GM11168 (cell line): ENCODE measurements around the gene OR4Q2.
"Not testable (repeated sequence)": the region's sequence is repeated elsewhere in the genome, so short reads cannot be mapped to it uniquely, and the experiment has no call there.

ENCODE experiments used
- in situ Hi-C: fragments of 300-500 bp; cut with MboI; formaldehyde crosslinking; loops from one replicate; pipeline ENCODE4 v1.12.0; 2022; ENCODE audit warnings: low sequenced_read_pairs; ENCODE audit not compliant: unreplicated experiment

The OR4Q2 gene

DNA sequence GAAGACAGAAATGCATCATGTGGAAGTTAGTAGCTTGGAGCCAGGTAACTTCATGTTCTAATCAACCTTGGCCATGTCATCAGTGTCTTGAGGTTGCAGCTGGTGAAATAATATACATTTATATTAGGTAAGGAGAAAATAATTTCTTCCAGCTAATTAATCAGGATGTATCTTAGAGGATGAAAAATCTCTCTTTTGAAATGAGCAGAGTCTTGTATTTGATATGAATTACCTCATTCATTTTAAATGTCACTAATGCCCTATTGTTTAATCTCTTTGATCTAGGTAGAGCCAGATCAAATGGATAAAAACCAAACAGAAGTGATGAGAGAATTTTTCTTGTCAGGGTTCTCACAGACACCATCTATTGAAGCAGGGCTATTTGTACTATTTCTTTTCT, at the start of gene OR4Q2:
Gene OR4Q2, plus strand, starts transcription at position 301 of the 400 bp plus-strand sequence.
- in situ Hi-C loops = no loop called here

DNA sequence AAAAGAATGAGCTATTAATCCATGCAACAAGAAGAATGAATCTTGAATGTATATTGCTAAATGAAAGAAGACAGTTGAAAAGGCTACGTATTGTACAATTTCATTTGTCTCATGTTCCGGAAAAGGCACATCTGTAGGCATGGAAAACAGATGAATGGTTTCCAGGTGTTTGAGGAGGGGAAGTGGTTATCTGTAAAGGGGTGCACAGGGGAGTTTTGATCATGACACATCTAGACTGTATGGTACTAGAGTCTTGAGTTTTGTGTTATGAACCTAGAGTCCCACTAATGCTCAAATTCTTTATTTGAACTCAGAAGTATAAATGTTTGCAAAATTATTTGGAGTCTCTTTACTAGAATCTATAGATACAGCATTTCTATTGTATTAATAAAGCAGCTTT, 32.2 kb upstream of the OR4Q2 start:
- in situ Hi-C loops = not testable (repeated sequence)

DNA sequence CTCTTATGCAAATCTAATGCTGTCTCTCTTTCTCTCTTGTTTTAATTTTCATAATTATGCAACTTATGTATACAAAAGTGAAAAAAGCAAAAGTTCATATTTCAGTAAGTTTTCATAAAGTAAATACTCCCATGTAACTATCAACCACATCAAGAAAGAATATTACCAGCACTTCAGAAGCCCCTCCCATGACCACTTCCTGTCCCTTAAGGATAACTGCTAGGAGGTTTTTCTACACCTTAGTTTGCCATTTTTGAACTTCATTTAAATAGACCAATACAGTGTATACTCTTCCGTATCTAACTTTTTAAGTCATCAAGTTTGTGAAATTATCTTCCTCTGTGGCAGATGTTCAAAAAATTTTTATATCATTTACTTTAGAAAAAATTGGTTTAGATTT, 27.1 kb upstream of the OR4Q2 start:
- in situ Hi-C loops = no loop called here

DNA sequence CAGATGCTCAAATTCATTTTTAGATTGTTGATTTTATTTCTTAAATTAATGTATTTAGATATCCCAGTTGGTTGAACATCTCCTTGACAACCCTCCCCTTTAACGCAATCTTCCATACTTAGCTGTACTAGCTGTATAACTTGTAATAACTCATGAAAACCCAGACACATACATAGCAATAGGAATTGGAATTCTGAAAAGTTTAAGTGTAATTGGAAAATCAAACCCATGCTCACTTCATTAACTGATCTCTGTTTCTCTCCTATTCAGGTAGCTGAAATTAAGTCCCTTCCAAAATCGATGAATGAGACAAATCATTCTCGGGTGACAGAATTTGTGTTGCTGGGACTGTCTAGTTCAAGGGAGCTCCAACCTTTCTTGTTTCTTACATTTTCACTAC, 26.7 kb upstream of the OR4Q2 start, which contains the start of gene OR4K15:
Gene OR4K15, plus strand, starts transcription at position 301 of the 400 bp plus-strand sequence. Its CDS starts 0 bp downstream, at position 301.
- in situ Hi-C loops = no loop called here

DNA sequence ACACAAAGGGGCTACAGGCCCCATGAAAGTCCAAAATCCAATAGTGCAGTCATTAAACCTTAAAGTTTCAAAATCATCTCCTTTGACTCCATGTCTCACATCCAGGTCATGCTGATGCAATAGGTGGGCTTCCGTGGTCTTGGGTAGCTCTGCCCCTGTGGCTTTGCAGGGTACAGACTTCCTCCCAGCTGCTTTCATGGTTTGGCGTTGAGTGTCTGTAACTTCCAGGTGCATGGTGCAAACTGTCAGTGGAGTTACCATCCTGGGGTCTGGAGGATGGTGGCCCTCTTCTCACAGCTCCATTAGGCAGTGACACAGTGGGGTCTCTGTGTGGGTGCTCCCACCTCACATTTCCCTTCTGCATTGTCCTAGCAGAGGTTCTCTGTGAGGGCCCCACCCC, 8.5 kb upstream of the OR4Q2 start:
- in situ Hi-C loops = no loop called here

DNA sequence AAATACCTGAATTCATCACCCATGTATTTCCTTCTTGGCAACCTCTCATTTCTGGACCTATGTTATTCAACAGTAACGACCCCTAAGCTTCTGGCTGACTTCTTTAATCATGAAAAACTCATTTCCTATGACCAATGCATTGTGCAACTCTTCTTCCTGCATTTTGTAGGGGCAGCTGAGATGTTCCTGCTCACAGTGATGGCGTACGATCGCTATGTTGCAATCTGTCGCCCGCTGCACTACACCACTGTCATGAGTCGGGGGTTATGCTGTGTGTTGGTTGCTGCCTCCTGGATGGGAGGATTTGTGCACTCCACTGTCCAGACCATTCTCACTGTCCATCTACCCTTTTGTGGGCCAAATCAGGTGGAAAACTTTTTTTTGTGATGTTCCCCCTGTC, 356 bp downstream of the OR4Q2 start:
- in situ Hi-C loops = no loop called here

DNA sequence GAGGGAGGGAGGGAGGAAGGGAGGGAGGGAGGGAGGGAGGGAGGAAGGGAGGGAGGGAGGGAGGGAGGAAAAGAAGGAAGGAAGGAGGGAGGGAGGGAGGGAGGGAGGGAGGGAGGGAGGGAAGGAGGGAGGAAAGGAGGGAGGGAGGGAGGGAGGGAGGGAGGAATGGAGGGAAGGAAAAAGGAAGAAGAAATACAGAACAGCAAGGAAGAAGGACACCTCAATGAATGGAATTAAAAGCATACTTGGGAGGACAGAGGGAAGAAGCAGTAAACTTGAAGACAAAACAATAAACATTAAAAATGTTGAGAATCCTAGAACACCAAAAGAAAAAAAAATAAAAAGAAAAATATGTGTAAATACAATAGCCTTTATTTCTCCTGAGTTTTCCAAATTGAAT, 6.2 kb downstream of the OR4Q2 start:
- in situ Hi-C loops = no loop called here

DNA sequence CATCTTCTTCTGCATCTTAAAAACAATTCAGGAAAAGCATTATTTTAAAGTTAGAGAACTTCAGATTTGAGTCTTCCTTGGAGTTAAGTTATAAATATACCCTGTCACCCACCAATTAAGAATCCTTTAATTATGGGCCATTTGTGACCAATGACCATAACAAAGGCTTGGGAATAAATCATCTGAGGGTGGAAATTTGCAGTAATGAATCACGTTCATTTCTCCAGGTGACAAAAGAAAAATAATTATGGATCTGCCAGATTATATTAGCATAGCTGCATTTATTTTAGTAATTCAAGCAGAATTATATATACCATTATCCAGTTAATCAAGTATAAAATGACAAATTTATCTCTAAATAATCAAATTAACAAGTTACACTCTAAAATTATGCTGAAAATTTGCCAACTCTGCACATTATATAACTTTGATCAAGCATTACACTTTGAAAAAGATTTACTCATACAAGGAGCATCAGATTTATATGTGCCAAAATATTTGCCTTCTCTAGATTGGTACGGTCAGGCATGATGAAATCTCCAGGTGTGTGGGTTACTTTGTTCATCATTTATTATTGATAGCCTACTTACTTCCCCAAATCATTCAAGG, 17.4 kb downstream of the OR4Q2 start, which contains the start of gene OR4K14:
Gene OR4K14, minus strand, starts transcription at position 51 of the 609 bp plus-strand sequence. CDS start 4,114 bp downstream, outside the sequence.
- in situ Hi-C loops = no loop called here

DNA sequence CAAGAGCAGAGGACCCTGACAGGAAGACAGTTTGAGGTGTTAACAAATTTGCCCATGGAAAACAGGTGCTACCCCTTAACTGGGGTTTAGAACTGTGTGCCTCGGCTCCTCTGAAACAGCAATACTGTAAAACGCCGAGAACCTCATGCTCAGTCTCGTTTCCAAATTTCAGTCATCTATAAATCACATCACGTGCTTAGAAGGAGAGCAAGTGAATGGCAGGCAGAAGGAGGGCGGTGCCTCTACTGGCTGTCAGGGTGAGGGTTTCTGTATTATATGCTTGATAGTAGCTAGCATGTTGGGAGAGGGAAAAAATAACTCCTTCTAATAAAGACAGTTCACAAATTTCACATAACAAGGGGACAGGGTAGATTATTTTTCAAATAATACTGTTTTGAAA, 29.1 kb downstream of the OR4Q2 start:
- in situ Hi-C loops = no loop called here

DNA sequence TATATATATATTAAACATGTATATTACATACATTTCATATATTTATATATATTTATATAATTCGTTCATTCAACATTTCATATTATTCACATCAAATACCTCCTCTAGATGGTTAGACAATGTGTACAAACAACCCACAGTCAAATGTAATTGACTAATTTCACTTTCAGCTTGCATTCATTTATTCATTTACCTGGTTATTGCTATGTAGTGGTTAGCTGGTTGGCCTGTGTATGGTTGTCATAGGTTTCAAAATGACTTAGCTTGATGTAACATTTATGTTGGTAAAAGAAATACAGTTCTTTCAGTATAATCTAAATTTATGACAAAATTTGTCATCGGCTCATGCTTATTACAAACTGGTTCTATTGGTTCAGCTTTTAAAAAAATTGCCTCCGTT, 33.5 kb downstream of the OR4Q2 start:
- in situ Hi-C loops = no loop called here

DNA sequence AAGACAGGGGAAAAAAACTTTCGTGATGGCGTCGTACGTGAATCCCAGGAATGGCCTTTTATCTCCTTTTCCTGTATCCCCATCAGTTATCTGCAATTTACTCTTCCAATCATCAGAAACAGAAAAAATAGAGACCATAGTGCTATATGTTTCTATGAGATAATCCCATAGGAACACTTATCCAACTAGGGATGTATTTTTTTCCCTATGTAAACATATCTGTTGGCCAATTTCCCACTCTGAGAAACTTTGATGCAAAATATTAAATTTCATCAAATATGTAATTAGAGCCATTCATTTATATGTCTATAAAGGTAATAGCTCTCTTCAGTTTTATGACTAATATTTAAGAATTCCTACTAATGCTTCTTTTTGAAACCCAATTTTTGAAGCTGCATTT, 34.0 kb downstream of the OR4Q2 start, which contains the start of gene OR4K13:
Gene OR4K13, minus strand, starts transcription at position 101 of the 400 bp plus-strand sequence. CDS start 1,280 bp downstream, outside the sequence.
- in situ Hi-C loops = no loop called here

DNA sequence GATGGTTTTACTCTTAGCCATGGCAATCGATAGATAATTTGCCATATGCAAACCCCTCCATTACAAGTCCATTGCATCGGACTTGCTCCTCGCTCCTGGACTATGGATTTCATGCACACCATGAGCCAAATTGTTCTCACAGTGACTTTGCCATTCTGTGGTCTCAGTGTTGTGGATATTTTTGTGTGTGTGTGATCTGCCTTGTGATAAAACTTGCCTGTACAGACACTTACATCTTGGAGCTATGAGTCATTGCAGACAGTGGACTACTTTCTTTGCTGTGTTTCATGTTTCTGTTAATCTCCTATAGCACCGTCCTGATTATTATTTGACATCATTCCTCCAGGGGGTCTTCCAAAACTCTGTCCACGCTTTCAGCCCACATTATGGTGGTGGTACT, 42.3 kb downstream of the OR4Q2 start:
- in situ Hi-C loops = no loop called here

DNA sequence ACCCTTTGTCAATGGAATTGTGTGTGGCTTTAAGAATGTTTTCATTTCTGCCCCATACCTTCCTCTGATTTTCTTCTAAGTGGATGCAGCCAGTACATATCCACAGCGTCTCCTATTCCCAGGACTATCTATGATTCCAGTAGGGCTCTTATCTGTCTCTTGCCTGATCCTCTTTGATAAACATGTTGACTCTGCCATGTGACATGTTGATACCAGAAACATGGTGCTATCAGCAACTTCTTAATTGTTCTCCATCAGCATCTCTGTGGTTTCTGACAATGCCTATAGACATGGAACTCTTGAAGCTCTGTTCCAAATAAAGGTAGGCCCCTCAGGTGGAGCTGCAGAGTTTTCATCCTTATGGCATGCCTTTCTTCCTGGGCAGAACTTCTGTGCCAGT, 46.2 kb downstream of the OR4Q2 start:
- in situ Hi-C loops = no loop called here
